Measurements from ENCODE around the gene HEXIM2.

The HEXIM2 gene

GRCh38 chr17:45161288-45162024 is at the start of gene HEXIM2:
TSS of gene HEXIM2 (plus strand) at chr17:45161875. CDS start at chr17:45162794, 919 bp downstream.
- Histone ChIP-seq H3K9me3 (ENCODE audit: low read depth, low read length) (no peaks in the 10 kb centered on the region), H3K27ac (peak within 1 kb of the TSS; percentile 97), H3K4me3 (peak within 1 kb of the TSS; percentile 81), H3K9ac (ENCODE audit: insufficient read length) (peak within 1 kb of the TSS; percentile 99), H3K36me3 (ENCODE audit: insufficient read depth, low read length) (no peaks in the 10 kb centered on the region)
- peak; percentile 100 for DNase-seq (ENCODE audit: low read depth, low spot score)
- TF ChIP-seq FOXP2 (optimal IDR thresholded peaks at IDR 0.05; ENCODE audit: control extremely low read depth, extremely low read length, insufficient read depth) = peak; percentile 36
- no peak for TF ChIP-seq EZH2 (IDR thresholded peaks at IDR 0.05)
- peak; percentile 92 for TF ChIP-seq POLR2AphosphoS5 (IDR thresholded peaks at IDR 0.05; ENCODE audit: borderline replicate concordance, low read depth, low read length)

- H3K4me3 ChIP-seq = no peak overlapping the region
- TF ChIP-seq POLR2AphosphoS5 (IDR thresholded peaks at IDR 0.05; ENCODE audit: borderline replicate concordance, low read depth, low read length) (no peak), FOXP2 (optimal IDR thresholded peaks at IDR 0.05; ENCODE audit: control extremely low read depth, extremely low read length, insufficient read depth) (no peak), EZH2 (IDR thresholded peaks at IDR 0.05) (no peak)
- H3K9ac ChIP-seq (ENCODE audit: insufficient read length) = no peak overlapping the region
- H3K9me3 ChIP-seq (ENCODE audit: low read depth, low read length) = no peaks in the 10 kb centered on the region
- no peak for DNase-seq (ENCODE audit: low read depth, low spot score)
- peaks cover 7% of the 10 kb centered on the region; the same call in 1 of the 2 replicates for H3K36me3 ChIP-seq (ENCODE audit: insufficient read depth, low read length)
- no peak overlapping the region for H3K27ac ChIP-seq
Measured at GRCh38 chr17:45112559-45113423, 48.9 kb upstream of the HEXIM2 start.

- no peak overlapping the region for H3K4me3 ChIP-seq
- H3K27ac ChIP-seq = no peak overlapping the region
- H3K36me3 ChIP-seq (ENCODE audit: insufficient read depth, low read length) = peaks cover under 1% of the 10 kb centered on the region; the same call in 1 of the 2 replicates
Measured at GRCh38 chr17:45113424-45113754, 48.3 kb upstream of the HEXIM2 start.

GRCh38 chr17:45114117-45114932 is 47.4 kb upstream of the HEXIM2 start:
- Histone ChIP-seq H3K9me3 (ENCODE audit: low read depth, low read length) (no peaks in the 10 kb centered on the region), H3K9ac (ENCODE audit: insufficient read length) (no peak overlapping the region), H3K4me3 (no peak overlapping the region), H3K36me3 (ENCODE audit: insufficient read depth, low read length) (no peaks in the 10 kb centered on the region), H3K27ac (no peak overlapping the region)
- TF ChIP-seq FOXP2 (optimal IDR thresholded peaks at IDR 0.05; ENCODE audit: control extremely low read depth, extremely low read length, insufficient read depth) (no peak), EZH2 (IDR thresholded peaks at IDR 0.05) (no peak), POLR2AphosphoS5 (IDR thresholded peaks at IDR 0.05; ENCODE audit: borderline replicate concordance, low read depth, low read length) (no peak)
- DNase-seq (ENCODE audit: low read depth, low spot score) = no peak

More at GRCh38 chr17:45113424-45113754, 48.3 kb upstream of the HEXIM2 start:
- Histone ChIP-seq H3K9me3 (ENCODE audit: low read depth, low read length) (no peaks in the 10 kb centered on the region), H3K9ac (ENCODE audit: insufficient read length) (no peak overlapping the region)
- DNase-seq (ENCODE audit: low read depth, low spot score) = no peak
- no peak for TF ChIP-seq EZH2 (IDR thresholded peaks at IDR 0.05)
- TF ChIP-seq POLR2AphosphoS5 (IDR thresholded peaks at IDR 0.05; ENCODE audit: borderline replicate concordance, low read depth, low read length) = no peak
- TF ChIP-seq FOXP2 (optimal IDR thresholded peaks at IDR 0.05; ENCODE audit: control extremely low read depth, extremely low read length, insufficient read depth) = no peak

GRCh38 chr17:45115015-45115625 is 46.6 kb upstream of the HEXIM2 start:
- TF ChIP-seq FOXP2 (optimal IDR thresholded peaks at IDR 0.05; ENCODE audit: control extremely low read depth, extremely low read length, insufficient read depth) = no peak
- no peak for TF ChIP-seq POLR2AphosphoS5 (IDR thresholded peaks at IDR 0.05; ENCODE audit: borderline replicate concordance, low read depth, low read length)
- TF ChIP-seq EZH2 (IDR thresholded peaks at IDR 0.05) = no peak
- H3K9ac ChIP-seq (ENCODE audit: insufficient read length) = no peak overlapping the region
- H3K4me3 ChIP-seq = no peak overlapping the region
- no peaks in the 10 kb centered on the region for H3K9me3 ChIP-seq (ENCODE audit: low read depth, low read length)
- H3K27ac ChIP-seq = no peak overlapping the region
- no peaks in the 10 kb centered on the region for H3K36me3 ChIP-seq (ENCODE audit: insufficient read depth, low read length)
- DNase-seq (ENCODE audit: low read depth, low spot score) = no peak

GRCh38 chr17:45115871-45116270 is 45.8 kb upstream of the HEXIM2 start:
- TF ChIP-seq FOXP2 (optimal IDR thresholded peaks at IDR 0.05; ENCODE audit: control extremely low read depth, extremely low read length, insufficient read depth) = no peak
- Histone ChIP-seq H3K27ac (no peak overlapping the region), H3K9me3 (ENCODE audit: low read depth, low read length) (no peaks in the 10 kb centered on the region), H3K36me3 (ENCODE audit: insufficient read depth, low read length) (no peaks in the 10 kb centered on the region), H3K4me3 (no peak overlapping the region), H3K9ac (ENCODE audit: insufficient read length) (no peak overlapping the region)
- DNase-seq (ENCODE audit: low read depth, low spot score) = no peak

GRCh38 chr17:45116434-45117016 is 45.1 kb upstream of the HEXIM2 start:
- Histone ChIP-seq H3K9ac (ENCODE audit: insufficient read length) (no peak overlapping the region), H3K9me3 (ENCODE audit: low read depth, low read length) (no peaks in the 10 kb centered on the region), H3K4me3 (no peak overlapping the region), H3K27ac (no peak overlapping the region), H3K36me3 (ENCODE audit: insufficient read depth, low read length) (no peaks in the 10 kb centered on the region)
- no peak for TF ChIP-seq FOXP2 (optimal IDR thresholded peaks at IDR 0.05; ENCODE audit: control extremely low read depth, extremely low read length, insufficient read depth)
- TF ChIP-seq POLR2AphosphoS5 (IDR thresholded peaks at IDR 0.05; ENCODE audit: borderline replicate concordance, low read depth, low read length) = no peak
- TF ChIP-seq EZH2 (IDR thresholded peaks at IDR 0.05) = no peak
- no peak for DNase-seq (ENCODE audit: low read depth, low spot score)

All from SK-N-MC (cell line).